Effector memory CD8-positive, alpha-beta T cell (primary cell): Measurements from ENCODE around the gene TTC7B.
"Not testable (repeated sequence)": the region's sequence is repeated elsewhere in the genome, so short reads cannot be mapped to it uniquely, and the experiment has no call there.

Source experiments
- ATAC-seq: fragments of 150-1000 bp; cut with Tn5 transposase; replicated peaks from 2 replicates; pipeline ENCODE4 v1.10.0; 2021; ENCODE audit warnings: mild to moderate bottlenecking, moderate library complexity
- DNase-seq, 3 experiments: peaks; one replicate each; pipeline ENCODE4 v3.0.0; 2021
- H3K27ac Mint-ChIP-seq, 2 donors: one replicate each; pipeline ENCODE4 v1.8.0; 2022; ENCODE audit warnings: mild to moderate bottlenecking in 2 of 2, mixed read lengths in 2 of 2, moderate library complexity in 2 of 2
- H3K27me3 Mint-ChIP-seq, 2 donors: one replicate each; pipeline ENCODE4 v1.8.0; 2022; ENCODE audit warnings: mixed read lengths in 2 of 2
- H3K36me3 Mint-ChIP-seq: one replicate; pipeline ENCODE4 v1.8.0; 2022; ENCODE audit warnings: mild to moderate bottlenecking, moderate library complexity, mixed read lengths; ENCODE audit not compliant: insufficient read depth
- H3K4me1 Mint-ChIP-seq, 2 donors: one replicate each; pipeline ENCODE4 v1.8.0; 2022; ENCODE audit warnings: low read depth in 2 of 2, mixed read lengths in 2 of 2
- H3K4me3 Mint-ChIP-seq, 2 donors: one replicate each; pipeline ENCODE4 v1.8.0; 2022; ENCODE audit warnings: mild to moderate bottlenecking in 2 of 2, mixed read lengths in 2 of 2, moderate library complexity in 2 of 2
- H3K9me3 Mint-ChIP-seq, 2 donors: one replicate each; pipeline ENCODE4 v1.8.0; 2022; ENCODE audit warnings: mixed read lengths in 2 of 2

Gene TTC7B

DNA sequence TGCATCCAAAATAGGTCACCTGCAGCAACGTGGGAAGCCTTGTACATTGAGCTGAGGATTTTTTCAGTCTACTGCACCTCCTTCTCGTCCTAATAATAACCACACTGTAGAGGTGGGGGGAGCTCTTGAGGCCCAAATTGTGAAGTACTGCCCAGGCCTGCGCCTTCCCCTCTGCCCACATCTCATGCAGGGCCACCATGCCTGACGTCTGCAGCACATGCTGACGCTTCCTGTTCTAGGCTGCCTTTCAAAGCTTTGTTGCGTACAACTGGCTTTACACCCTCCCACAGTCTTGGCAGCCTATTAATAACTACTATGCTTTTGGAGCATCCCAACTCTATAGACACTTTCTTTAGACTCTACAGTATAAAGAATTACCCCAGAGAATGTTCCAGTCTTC is 26.5 kb upstream of the TTC7B start:
- Mint-ChIP-seq H3K27me3 (peaks cover 0 to 5% of the 10 kb centered on the region in 2 donors), H3K27ac (peak overlapping the region; percentile 49 to 55), H3K36me3 (no peaks in the 10 kb centered on the region), H3K4me1 (peaks cover 5 to 6% of the 10 kb centered on the region in 2 donors), H3K4me3 (no peak overlapping the region), H3K9me3 (no peaks in the 10 kb centered on the region)
- DNase-seq (no peak), ATAC-seq (peak; percentile 84)

DNA sequence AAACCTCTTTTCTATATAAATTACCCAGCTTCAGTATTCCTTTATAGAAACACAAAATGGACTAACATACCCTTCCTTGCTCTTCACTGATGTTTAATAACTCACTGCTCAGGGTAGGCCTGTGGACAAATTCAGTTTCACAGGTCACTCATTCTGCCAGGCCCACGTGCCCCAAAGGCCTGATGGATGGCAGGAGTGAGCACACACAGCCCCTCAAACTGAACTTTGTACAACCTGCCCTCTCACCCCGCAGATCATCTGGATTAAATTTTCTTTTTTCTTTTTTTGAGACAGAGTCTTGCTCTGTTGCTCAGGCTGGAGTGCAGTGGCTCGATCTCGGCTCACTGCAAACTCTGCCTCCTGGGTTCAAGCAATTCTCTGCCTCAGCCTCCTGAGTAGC is 24.4 kb upstream of the TTC7B start:
- not testable (repeated sequence) for H3K36me3 Mint-ChIP-seq, H3K9me3 Mint-ChIP-seq, H3K4me3 Mint-ChIP-seq, DNase-seq, H3K27ac Mint-ChIP-seq, ATAC-seq
- Mint-ChIP-seq H3K4me1 (peaks cover 9 to 12% of the 10 kb centered on the region in 2 donors), H3K27me3 (peaks cover 5 to 10% of the 10 kb centered on the region in 2 donors)

DNA sequence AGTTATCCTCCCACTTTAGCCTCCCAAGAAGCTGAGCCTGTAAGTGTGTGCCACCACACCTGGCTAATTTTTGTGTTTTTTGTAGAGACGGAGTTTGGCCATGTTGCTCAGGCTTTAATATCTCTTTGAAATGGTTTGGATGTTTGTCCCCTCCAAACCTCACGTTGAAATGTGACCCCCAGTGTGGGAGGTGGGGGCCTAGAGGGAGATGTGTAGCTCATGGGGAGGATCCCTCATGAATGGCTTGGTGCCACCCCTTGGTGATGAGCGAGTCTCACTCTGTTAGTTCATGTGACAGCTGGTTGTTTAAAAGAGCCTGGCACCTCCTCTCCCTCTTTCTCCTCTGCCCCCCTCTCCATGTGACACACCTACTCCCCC is 23.6 kb upstream of the TTC7B start:
- DNase-seq (no peak), ATAC-seq (no peak)
- peaks cover 11 to 12% of the 10 kb centered on the region in 2 donors for H3K4me1 Mint-ChIP-seq
- H3K27ac Mint-ChIP-seq, result no peak overlapping the region
- H3K4me3 Mint-ChIP-seq, result no peak overlapping the region
- no peaks in the 10 kb centered on the region for H3K9me3 Mint-ChIP-seq
- no peaks in the 10 kb centered on the region for H3K36me3 Mint-ChIP-seq
- H3K27me3 Mint-ChIP-seq, result peaks cover 5 to 13% of the 10 kb centered on the region in 2 donors

DNA sequence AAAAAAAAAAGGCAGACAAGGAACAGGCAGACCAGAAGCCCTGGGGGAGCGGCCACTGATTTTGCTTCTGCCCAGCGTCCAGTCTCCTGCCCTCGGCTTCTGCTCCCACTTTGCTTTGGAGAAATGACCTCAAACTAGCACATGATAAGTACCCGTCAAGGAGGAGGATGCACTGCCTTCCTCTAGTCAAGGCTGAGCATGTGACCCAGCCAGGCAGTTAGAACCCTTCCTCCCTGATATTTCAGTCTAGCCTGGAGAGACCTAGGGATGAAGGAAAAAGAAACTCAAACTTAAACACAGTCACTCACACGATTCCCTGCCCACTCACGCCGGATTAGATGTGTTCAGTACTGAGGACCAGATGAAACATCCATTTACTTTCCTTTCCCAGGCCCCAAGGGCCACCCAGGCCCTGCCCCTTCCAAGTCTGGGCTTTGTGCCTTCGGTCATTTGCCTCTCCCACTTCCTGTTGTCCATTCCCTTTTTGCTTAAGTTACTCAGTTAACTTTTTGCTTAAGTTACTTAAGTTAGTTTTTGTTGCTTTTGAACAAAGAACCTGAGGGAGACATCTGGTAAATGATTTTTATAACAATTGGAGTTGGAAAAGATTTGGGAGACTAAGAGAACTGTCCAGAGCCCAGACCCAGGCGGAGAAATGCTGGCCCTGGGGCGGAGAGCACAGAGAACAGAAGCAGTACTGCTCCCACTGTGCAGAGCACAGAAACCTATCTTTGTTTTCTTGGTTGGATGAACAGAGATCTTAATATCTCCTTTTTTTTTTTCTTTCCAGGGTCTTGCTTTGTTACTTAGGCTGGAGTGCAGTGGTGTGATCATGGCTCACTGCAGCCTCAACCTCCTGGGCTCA is 23.0 kb upstream of the TTC7B start:
- Mint-ChIP-seq H3K9me3 (no peaks in the 10 kb centered on the region), H3K4me3 (no peak overlapping the region), H3K27ac (no peak overlapping the region), H3K4me1 (peaks cover 11 to 12% of the 10 kb centered on the region in 2 donors), H3K27me3 (peaks cover 5 to 13% of the 10 kb centered on the region in 2 donors), H3K36me3 (no peaks in the 10 kb centered on the region)
- ATAC-seq (no peak), DNase-seq (no peak)

DNA sequence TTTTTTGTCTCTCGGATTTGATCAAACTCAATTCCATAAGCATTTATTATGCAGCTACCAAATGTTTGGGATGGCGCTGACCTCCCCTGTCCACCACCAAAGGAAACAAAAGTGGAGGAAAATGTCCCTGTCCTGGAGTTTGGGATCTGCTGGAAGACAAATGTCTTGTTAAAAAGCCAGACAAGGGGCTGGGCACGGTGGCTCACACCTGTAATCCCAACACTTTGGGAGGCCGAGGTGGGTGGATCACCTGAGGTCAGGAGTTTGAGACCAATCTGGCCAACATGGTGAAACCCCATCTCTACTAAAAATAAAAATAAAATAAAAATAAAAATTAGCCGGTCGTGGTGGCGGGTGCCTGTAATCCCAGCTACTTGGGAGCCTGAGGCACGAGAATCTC is 22.3 kb upstream of the TTC7B start:
- H3K36me3 Mint-ChIP-seq, DNase-seq, H3K27ac Mint-ChIP-seq, H3K4me3 Mint-ChIP-seq, H3K9me3 Mint-ChIP-seq, ATAC-seq: not testable (repeated sequence)
- Mint-ChIP-seq H3K4me1 (peaks cover 11 to 12% of the 10 kb centered on the region in 2 donors), H3K27me3 (peaks cover 5 to 13% of the 10 kb centered on the region in 2 donors)

DNA sequence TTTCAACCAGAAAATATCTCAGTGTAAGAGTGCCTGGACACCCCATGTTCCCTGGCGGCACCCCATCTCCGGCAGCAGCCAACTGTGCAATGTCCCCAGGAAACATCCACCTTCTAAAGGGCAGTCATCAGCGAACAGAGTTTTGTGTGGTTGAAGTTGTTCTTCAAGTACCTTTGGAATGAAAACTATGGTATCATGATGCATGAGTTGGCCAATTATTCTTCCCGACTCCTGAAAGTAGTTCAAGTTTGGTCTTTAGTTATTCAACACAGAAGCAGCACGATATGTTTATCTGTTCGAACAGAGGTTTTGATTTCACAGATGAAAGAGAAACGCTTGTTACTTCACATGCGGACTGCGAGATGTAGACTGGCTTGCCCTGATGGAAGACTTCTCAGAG is 21.1 kb upstream of the TTC7B start:
- no peaks in the 10 kb centered on the region for H3K36me3 Mint-ChIP-seq
- ATAC-seq (no peak), DNase-seq (no peak)
- no peaks in the 10 kb centered on the region for H3K9me3 Mint-ChIP-seq
- peaks cover 5 to 13% of the 10 kb centered on the region in 2 donors for H3K27me3 Mint-ChIP-seq
- H3K27ac Mint-ChIP-seq, result no peak overlapping the region
- H3K4me3 Mint-ChIP-seq, result no peak overlapping the region
- H3K4me1 Mint-ChIP-seq, result peaks cover 6 to 7% of the 10 kb centered on the region in 2 donors

DNA sequence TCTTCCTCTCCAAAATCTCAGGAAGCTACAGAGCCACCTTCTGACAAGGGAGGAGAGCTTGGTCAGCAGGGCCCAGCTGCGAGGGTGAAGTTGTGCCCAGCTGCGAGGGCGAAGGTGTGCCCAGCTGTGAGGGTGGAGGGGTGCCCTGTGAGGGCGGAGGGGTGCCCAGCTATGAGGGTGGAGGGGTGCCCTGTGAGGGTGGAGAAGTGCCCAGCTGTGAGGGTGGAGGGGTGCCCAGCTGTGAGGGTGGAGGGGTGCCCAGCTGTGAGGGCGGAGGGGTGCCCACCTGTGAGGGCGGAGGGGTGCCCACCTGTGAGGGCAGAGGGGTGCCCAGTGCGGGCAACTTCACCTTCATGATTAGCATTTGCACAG is 20.4 kb upstream of the TTC7B start:
- peak overlapping the region in 1 of 2 donors; percentile 55 for H3K27ac Mint-ChIP-seq

DNA sequence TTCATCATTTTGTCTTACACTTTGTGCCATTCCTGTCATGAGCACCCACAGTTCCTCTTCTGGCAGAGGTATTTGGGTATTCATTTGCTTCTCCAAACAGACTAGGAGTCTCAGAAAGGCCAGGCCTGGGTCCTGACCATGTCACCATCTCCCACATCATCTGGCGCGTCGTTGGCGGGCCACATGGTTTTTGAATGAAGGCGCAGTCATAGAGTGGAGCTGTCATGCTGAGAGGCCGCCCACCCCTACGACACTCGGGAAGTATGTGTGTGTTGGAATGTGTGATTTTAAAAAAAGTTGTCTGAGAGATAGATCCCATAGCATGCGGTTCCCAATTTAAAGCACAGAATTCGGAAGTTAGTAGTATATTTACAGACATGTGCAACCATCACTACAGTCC is 15.6 kb upstream of the TTC7B start:
- no peak overlapping the region for H3K27ac Mint-ChIP-seq
- no peaks in the 10 kb centered on the region for H3K9me3 Mint-ChIP-seq
- peaks cover 0 to 13% of the 10 kb centered on the region in 2 donors for H3K27me3 Mint-ChIP-seq
- peaks cover 23 to 27% of the 10 kb centered on the region in 2 donors for H3K4me1 Mint-ChIP-seq
- H3K4me3 Mint-ChIP-seq, result no peak overlapping the region
- no peak for DNase-seq
- peaks cover 5% of the 10 kb centered on the region for H3K36me3 Mint-ChIP-seq
- no peak for ATAC-seq

More for the DNA sequence above, 20.4 kb upstream of the TTC7B start:
- H3K4me1 Mint-ChIP-seq, result peaks cover 6 to 7% of the 10 kb centered on the region in 2 donors
- no peaks in the 10 kb centered on the region for H3K36me3 Mint-ChIP-seq
- H3K9me3 Mint-ChIP-seq, result no peaks in the 10 kb centered on the region
- peak; percentile 7 for ATAC-seq
- peaks cover 5 to 13% of the 10 kb centered on the region in 2 donors for H3K27me3 Mint-ChIP-seq
- DNase-seq, result no peak
- peak overlapping the region in 1 of 2 donors; percentile 60 for H3K4me3 Mint-ChIP-seq

DNA sequence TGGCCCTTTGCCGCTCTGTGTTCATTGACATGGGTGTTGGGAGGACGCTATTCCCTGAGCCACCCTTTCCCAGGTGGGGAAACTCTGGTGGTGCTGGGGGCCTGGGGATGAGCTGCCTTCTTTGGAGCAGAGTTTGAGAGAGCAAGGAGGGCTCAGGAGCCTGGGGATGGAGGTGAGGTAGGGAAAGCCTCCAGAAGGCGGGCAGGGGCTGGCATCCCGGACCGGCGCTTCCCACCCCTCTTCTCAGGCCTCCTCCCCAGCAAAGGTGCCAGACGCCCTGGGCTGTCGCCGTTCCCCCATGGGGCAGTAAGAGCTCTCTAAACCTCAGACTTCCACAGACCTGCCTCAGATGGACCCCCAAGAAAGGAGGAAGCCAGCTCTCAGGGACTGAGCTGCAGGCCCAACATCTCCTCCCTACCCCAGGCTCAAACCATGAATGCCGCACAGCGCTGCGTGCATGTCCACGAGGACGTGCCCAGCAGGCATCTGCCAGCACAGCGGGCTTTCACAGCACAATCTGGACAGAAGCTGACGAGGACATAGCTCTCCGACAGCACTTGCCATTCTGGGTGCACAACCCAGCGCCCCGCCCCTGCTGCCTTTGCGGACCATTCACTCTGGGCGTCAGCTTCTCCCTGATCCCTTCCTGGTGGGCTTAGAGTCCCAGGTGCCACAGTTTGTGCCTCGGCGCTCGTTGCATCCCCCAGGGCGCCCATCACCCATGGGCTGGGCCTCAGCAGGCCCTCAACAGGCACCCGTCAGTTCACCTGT is 14.9 kb upstream of the TTC7B start:
- Mint-ChIP-seq H3K36me3 (peaks cover 5% of the 10 kb centered on the region), H3K27ac (no peak overlapping the region), H3K9me3 (no peaks in the 10 kb centered on the region), H3K27me3 (peaks cover 0 to 7% of the 10 kb centered on the region in 2 donors), H3K4me3 (no peak overlapping the region), H3K4me1 (peaks cover 23% of the 10 kb centered on the region in 2 donors)
- DNase-seq (no peak), ATAC-seq (no peak)

DNA sequence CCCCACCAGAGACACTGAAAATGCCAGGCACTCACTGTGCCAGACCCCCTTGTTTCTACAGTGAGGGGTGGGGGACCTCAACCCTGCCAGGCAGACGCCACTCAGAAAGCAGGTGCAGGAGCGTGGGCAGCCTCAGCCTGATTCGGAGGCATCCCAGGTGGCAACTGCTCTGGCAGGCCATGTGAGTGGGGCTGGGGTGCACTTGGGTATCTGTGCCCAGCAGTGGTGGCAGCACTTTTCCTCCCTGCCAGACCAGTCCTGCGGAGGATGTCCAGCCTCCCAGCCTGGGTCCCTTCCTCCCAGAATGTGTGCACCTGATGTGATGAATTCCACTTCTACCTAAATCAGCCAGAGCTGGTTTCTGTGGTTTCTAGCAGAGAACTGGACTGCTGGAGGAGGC is 13.4 kb upstream of the TTC7B start:
- Mint-ChIP-seq H3K27me3 (no peaks in the 10 kb centered on the region), H3K9me3 (no peaks in the 10 kb centered on the region), H3K4me3 (peak overlapping the region in 1 of 2 donors; percentile 40), H3K27ac (peak overlapping the region in 1 of 2 donors; percentile 87), H3K36me3 (peaks cover 5% of the 10 kb centered on the region), H3K4me1 (peaks cover 17 to 20% of the 10 kb centered on the region in 2 donors)
- DNase-seq (no peak), ATAC-seq (no peak)

DNA sequence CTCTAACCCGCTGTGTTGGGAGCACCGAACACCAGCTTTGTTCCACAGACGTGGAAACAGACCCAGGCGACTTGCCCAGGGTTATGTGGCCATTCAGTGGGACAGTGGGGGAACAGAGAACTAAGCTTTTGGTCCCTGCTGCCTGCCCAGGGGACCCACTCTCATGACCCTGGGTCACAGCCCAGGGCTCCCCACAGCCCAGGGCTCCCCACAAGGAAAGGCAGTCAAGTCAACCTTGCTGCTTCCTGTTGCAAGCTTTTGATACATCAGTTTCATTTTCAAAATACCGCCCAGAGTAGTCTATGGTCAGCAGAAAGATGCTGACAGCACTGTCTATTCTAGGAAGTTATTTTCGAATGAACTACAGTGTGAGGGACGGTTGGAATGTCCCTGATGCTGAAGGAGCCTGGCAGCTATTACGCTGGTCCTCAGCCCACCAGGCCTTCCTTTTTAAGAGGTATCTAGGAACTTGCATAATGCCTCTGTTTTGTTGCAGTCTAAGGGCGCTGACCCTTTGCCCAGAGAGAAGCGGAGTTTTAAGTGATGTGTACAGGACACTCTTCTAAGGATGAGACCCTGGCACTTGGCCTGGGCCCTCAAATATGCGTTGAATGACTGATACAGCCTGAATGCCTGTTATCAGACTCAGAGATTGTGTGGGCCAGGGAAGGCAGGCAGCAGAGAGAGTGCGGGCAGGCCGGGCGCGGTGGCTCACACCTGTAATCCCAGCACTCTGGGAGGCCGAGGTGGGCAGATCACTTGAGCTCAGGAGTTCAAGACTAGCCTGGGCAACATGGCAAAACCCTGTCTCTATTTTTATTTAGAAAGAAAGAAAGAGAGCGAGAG is 12.6 kb upstream of the TTC7B start:
- Mint-ChIP-seq H3K27ac (peak overlapping the region; percentile 85 to 87), H3K36me3 (peaks cover 5% of the 10 kb centered on the region), H3K27me3 (no peaks in the 10 kb centered on the region), H3K4me1 (peaks cover 17 to 20% of the 10 kb centered on the region in 2 donors), H3K4me3 (peak overlapping the region; percentile 72 to 82), H3K9me3 (peaks cover 0 to 6% of the 10 kb centered on the region in 2 donors)
- ATAC-seq (peak; percentile 50), DNase-seq (peak in 2 of 3 experiments; percentile 11 to 21)

DNA sequence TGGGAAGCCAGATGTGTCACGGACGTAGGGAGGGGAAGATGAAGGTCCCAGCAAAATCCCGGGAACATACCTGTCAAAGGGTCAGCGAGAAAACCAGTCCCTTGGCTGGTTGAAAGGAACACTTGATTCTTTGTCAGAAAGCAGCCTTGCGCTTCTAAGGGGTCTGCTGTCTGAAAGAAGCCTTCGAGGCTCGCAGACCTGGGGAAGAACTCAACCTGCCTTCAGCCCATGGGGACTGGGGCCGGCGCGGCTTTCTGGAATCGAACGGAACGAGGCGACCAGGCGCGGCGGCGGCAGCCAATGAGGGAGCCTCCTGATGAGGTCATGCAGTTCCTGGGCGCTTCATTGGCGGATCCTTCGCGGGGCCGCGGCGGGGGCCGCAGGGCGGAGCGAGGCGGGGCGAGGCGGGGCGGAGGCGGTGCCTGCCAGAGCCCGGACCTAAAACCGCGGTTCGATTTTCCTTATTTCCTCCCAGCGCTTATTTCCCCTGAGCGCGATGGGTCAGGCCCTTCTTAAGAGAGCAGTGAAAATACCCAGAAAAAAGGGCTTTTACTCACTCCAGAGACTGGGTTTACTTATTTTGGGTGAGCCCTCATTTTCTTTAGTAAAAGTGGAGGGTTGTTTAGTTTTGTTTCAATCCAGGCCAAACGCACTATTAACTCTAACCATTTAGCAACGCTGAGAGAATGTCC is 11.8 kb upstream of the TTC7B start:
- Mint-ChIP-seq H3K36me3 (peaks cover 5% of the 10 kb centered on the region), H3K9me3 (peaks cover 0 to 9% of the 10 kb centered on the region in 2 donors), H3K27me3 (no peaks in the 10 kb centered on the region), H3K4me1 (peaks cover 17 to 20% of the 10 kb centered on the region in 2 donors), H3K4me3 (peak overlapping the region; percentile 72 to 82), H3K27ac (peak overlapping the region; percentile 85 to 87)
- peak; percentile 85 to 88 (median 87) for DNase-seq
- ATAC-seq, result peak; percentile 98
